H1 (cell line): ENCODE measurements around the gene ASIP. TPM values are rescaled to one million over a fixed set of nuclear protein-coding genes. Genes with fewer than 3 reads are reported as not detected.

Source experiments
- BCL11A ChIP-seq, 2 experiments: IDR thresholded peaks; one replicate each; pipeline ENCODE4 v1.6.1; 2011; ENCODE audit warnings: low read depth in 2 of 2, low read length in 2 of 2, mild to moderate bottlenecking in 2 of 2
- CHD1 ChIP-seq: IDR thresholded peaks from 2 replicates; pipeline ENCODE4 v1.6.1; 2012; ENCODE audit warnings: low read depth, low read length, improper control_type of control experiment
- HDAC2 ChIP-seq, 2 experiments: fragments of 300-600 bp in 1 of 2; sonication (generic) in 1 of 2; IDR thresholded peaks; 2 replicates each; pipeline ENCODE4 v1.6.1; 2011 to 2012; ENCODE audit warnings: low read depth in 2 of 2, low read length in 2 of 2, mild to moderate bottlenecking in 2 of 2, moderate library complexity in 2 of 2, borderline replicate concordance in 1 of 2, inconsistent platforms in 1 of 2
- polyA plus RNA-seq, 7 experiments: library from polyadenylated mRNA; depleted of rRNA in 3 of 7; stranded (reverse) in 5 of 7; unstranded in 2 of 7; fragments of >200 nt in 5 of 7; fragments of 200-250 nt in 2 of 7; gene quantifications; 1 replicate in 5 of 7; 2 replicates in 1 of 7; 4 replicates in 1 of 7; pipeline versions ENCODE4 v1.2.1 to v1.2.3, GENCODE V29; 2011 to 2013; ENCODE audit warnings: missing spikeins in 2 of 7, mixed read lengths in 2 of 7
- total RNA-seq: library from RNA; stranded (reverse); fragmentation: NEBNext Ultra II Directional; extraction: Animal tissue kit (Norgen Biotek cat#: 25700); gene quantifications from 2 replicates; pipeline ENCODE4 v1.2.1, GENCODE V29; 2021

The ASIP gene
- total and polyA plus RNA-seq, 2 of the 8 experiments (the other 6 are each of a cell fraction or from before 2014, with no cell fraction given), result not detected

DNA sequence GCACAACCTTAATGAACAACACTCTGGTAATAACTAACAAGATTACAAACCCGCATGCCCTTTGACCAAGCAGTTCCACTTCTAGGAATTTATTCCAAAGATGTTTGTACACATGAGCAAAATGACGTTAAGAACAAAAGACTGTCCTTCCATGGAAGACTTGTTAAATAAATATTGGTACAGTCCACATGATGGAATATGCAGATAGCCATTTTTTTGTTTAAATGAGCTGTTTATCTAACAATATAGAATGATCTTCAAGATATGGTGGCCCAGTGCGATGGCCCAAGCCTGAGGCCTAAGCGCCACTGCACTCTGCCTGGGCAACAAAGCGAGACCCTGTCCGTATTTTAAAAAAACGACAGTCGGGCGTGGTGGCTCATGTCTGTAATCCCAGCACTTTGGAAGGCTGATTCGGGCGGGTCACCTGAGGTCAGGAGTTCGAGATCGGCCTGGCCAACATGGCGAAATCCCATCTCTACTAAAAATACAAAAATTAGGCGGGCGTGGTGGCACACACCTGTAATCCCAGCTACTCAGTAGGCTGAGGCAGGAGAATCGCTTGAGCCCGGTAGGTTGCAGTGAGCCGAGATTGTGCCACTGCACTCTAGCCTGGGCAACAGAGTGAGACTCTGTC lies 69.4 kb downstream of the ASIP start (continued):
- no peak for TF ChIP-seq HDAC2 (IDR thresholded peaks at IDR 0.05; ENCODE audit: borderline replicate concordance in 1 of 2, low read depth in 2 of 2, low read length in 2 of 2)
- TF ChIP-seq CHD1, result no peak
- TF ChIP-seq BCL11A (IDR thresholded peaks at IDR 0.05; ENCODE audit: low read depth in 2 of 2, low read length in 2 of 2), result no peak
